DMS153 treated with DMSO at 0.1 percent for 48 hours (cell line): ENCODE results near the gene CLRN3.

Source experiments
- DNase-seq: peaks from one replicate; lab custom pipeline; 2025; ENCODE audit not compliant: unreplicated experiment; lab: John Stamatoyannopoulos, UW

CLRN3 gene

DNA sequence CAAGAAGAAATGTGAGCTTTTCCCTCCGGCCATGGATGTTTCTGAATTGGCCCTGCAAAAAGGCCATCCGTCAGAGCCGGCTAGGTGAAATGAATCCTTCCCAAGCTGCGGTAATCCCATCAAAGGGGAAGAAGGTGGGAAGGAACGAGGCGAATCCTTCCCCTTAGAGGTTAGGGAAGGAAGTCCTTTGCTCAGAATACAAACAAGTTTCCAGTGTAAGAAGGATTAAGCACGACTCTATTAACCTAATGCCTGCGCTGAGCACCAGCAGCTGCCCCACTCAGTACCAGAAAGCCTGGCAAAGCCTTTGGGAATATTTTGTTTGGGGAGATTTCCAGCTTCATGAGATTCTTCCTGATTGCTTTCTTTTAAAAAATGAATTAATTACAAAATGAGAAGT lies 42.8 kb downstream of the CLRN3 start:
- DNase-seq = no peak

DNA sequence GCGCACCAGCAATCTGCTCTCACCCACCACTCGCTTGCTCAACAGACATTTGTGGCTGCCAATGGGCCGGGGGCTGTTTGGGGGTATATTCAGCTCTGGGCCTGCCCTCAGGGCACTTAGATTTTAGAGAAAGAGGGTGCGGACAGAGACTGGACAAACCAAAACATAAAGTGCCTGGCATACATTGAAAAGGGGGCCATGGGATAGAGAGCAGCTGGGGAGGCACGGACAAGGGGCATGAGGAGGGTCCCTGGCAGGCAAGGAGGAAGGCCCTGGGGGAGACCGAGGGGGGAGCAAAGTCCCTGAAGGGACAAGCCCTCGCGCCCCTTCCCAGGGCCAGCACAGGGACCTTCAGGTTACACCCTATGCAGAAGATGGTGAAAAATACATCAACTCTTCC lies 43.5 kb downstream of the CLRN3 start:
- DNase-seq = no peak

GRCh38 chr10:127848226-127848625 lies 44.5 kb downstream of the CLRN3 start:
- no peak for DNase-seq

- no peak for DNase-seq
These were observed 47.0 kb downstream of the CLRN3 start for GRCh38 chr10:127845756-127846155.

- DNase-seq = no peak
These were observed 51.9 kb downstream of the CLRN3 start for GRCh38 chr10:127840884-127841283.

GRCh38 chr10:127836966-127837365 lies 55.8 kb downstream of the CLRN3 start:
- no peak for DNase-seq

- DNase-seq = no peak
These were observed 56.6 kb downstream of the CLRN3 start for GRCh38 chr10:127836176-127836575.

GRCh38 chr10:127834791-127835190 lies 58.0 kb downstream of the CLRN3 start:
- DNase-seq = no peak

DNA sequence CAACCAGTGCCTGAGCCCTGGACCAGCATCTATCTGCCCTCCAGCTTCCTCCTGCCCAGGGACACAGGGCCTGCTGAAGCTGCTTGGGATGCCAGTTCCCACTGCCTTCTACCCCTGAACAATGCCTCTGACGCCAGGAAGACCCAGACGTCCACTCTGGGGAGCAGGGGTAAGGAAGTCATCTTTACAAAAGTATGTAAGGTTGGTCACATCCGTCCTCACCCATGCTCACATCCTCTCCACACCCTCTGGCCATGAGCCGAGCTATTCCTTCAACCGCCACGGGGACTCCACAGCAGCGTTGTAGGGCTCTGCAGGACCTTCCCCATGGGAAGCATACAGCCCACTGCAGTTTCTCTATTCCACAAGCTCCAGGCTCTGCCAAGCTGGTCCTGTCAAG lies 58.5 kb downstream of the CLRN3 start:
- DNase-seq = no peak

- DNase-seq = no peak
These were observed 58.9 kb downstream of the CLRN3 start for GRCh38 chr10:127833804-127834203.

GRCh38 chr10:127832501-127832900 lies 60.2 kb downstream of the CLRN3 start:
- no peak for DNase-seq

- no peak for DNase-seq
These were observed 62.3 kb downstream of the CLRN3 start for GRCh38 chr10:127830414-127830813.
